SU-DHL-6 (cell line): Measurements from ENCODE around the gene EYA2.

Experiments
- EZH2phosphoT487 ChIP-seq: fragments of 200-600 bp; sonication (generic), shearing (Covaris generic); conservative IDR thresholded peaks from 2 replicates; pipeline ENCODE4 v1.6.1; 2018; ENCODE audit warnings: mild to moderate bottlenecking, antibody characterized with exemption, low read length, moderate library complexity, mixed read lengths
- TF ChIP-seq, protein P1 (sequence below): fragments of 200-600 bp; sonication (generic); IDR thresholded peaks from one replicate; pipeline ENCODE4 v1.5.1; 2017; ENCODE audit warnings: antibody characterized with exemption, mild to moderate bottlenecking, low read length, moderate library complexity; ENCODE audit not compliant: insufficient read depth, poor library complexity, severe bottlenecking

GRCh38 chr20:47172579-47172978, 277.9 kb downstream of the EYA2 start:
- TF ChIP-seq, protein P1, sequence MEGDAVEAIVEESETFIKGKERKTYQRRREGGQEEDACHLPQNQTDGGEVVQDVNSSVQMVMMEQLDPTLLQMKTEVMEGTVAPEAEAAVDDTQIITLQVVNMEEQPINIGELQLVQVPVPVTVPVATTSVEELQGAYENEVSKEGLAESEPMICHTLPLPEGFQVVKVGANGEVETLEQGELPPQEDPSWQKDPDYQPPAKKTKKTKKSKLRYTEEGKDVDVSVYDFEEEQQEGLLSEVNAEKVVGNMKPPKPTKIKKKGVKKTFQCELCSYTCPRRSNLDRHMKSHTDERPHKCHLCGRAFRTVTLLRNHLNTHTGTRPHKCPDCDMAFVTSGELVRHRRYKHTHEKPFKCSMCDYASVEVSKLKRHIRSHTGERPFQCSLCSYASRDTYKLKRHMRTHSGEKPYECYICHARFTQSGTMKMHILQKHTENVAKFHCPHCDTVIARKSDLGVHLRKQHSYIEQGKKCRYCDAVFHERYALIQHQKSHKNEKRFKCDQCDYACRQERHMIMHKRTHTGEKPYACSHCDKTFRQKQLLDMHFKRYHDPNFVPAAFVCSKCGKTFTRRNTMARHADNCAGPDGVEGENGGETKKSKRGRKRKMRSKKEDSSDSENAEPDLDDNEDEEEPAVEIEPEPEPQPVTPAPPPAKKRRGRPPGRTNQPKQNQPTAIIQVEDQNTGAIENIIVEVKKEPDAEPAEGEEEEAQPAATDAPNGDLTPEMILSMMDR: no peak
- TF ChIP-seq EZH2phosphoT487: no peak
